IgD-negative memory B cell (primary cell): ENCODE measurements around the gene EEFSEC. TPM values are rescaled to one million over a fixed set of nuclear protein-coding genes. Genes with fewer than 3 reads are reported as not detected.
A peak's percentile ranks its signal among the peaks of the same experiment; 100 is the strongest.

Source experiments
- H3K27ac Mint-ChIP-seq, 3 donors: one replicate each; pipeline ENCODE4 v1.8.0; 2020 to 2022; ENCODE audit warnings: mild to moderate bottlenecking in 3 of 3, mixed read lengths in 3 of 3, moderate library complexity in 1 of 3
- H3K27me3 Mint-ChIP-seq: one replicate; pipeline ENCODE4 v1.8.0; 2021; ENCODE audit warnings: mixed read lengths
- H3K36me3 Mint-ChIP-seq: one replicate; pipeline ENCODE4 v1.8.0; 2020; ENCODE audit warnings: mild to moderate bottlenecking, mixed read lengths
- H3K4me1 Mint-ChIP-seq, 3 donors: one replicate each; pipeline ENCODE4 v1.8.0; 2020 to 2022; ENCODE audit warnings: mixed read lengths in 3 of 3, mild to moderate bottlenecking in 1 of 3
- H3K4me3 Mint-ChIP-seq, 4 donors: one replicate each; pipeline ENCODE4 v1.8.0; 2020 to 2022; ENCODE audit warnings: mild to moderate bottlenecking in 4 of 4, mixed read lengths in 4 of 4, moderate library complexity in 3 of 4
- H3K9me3 Mint-ChIP-seq, 3 donors: one replicate each; pipeline ENCODE4 v1.8.0; 2020 to 2021; ENCODE audit warnings: mixed read lengths in 3 of 3, mild to moderate bottlenecking in 1 of 3
- polyA plus RNA-seq: library from polyadenylated mRNA; unstranded; fragments of 300-500 nt; fragmentation: Illumina TruSeq; gene quantifications from one replicate; pipeline ENCODE4 v1.2.3, GENCODE V29; 2021

EEFSEC gene
- polyA plus RNA-seq, 1 donor from 2014 or later: 23.1 TPM

DNA sequence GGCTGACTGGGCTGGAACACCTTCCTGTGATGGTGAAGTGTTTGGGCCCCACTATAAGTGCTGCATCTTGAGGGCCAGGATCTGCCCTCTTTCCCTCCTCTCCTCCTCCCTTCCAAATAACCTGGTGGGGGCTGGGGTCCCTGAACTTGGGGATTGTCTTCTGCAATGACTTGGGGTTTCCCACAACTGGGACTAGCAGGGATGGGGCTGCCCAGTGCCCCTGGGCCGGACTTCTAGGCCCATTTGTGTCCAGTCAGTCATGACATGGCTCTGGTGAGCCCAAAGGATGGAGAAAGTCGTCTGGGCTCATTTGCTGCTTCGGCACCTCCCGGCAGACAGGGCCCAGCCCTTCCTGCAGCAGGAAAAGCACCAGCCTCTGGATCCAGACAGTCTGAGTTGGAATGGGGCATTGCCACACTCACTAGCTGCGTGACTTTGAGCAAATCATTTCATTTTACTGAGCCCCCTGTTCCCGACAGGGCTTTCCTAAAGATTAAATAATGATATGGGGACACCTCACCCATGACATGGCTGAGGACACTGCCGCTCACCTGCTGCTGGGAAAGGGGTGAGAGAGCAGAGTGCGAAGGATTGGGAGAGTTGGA is 200.2 kb downstream of the EEFSEC start:
- Mint-ChIP-seq H3K4me1 (peaks cover 3 to 5% (median 5%) of the 10 kb centered on the region in 3 donors), H3K27ac (peak overlapping the region in 1 of 3 donors; percentile 60), H3K4me3 (no peak overlapping the region), H3K36me3 (peaks cover 10% of the 10 kb centered on the region), H3K9me3 (no peaks in the 10 kb centered on the region), H3K27me3 (no peaks in the 10 kb centered on the region)

DNA sequence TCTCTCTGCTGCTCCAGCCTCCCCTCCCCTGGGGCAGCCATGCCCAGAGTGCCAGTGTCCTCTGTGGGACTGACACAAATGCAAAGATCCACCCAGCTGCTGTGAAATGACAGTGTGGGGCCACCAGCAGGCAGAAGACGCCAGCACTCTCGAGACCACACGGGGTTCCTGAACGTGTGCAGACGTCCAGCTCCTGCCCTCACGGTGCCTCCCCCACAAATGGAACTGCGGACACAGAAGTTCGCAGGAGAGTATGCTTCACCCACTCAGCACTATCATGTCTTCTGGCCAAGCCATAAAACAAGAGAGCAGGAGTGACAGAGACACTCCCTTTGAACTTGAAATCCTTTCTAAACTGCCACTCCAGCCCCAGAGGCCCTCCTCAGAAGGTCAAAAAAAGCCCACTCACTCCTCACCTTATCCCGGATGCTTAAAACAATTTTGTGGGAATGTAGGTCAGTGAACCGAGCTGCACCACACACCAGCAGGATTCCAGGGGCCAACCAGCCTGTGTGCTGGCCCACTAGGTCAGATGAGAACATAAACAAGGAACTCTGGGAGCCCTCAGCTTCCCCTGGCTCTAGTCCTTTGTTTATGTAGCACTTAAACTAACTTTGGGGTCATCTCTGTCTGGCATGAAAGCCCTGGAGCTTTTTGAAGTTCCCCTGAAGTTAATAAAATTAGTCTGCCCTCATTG is 200.9 kb downstream of the EEFSEC start:
- Mint-ChIP-seq H3K36me3 (peaks cover 10% of the 10 kb centered on the region), H3K27me3 (no peaks in the 10 kb centered on the region), H3K4me1 (peaks cover 0 to 3% (median 0%) of the 10 kb centered on the region in 3 donors), H3K9me3 (no peaks in the 10 kb centered on the region), H3K27ac (no peak overlapping the region), H3K4me3 (no peak overlapping the region)

DNA sequence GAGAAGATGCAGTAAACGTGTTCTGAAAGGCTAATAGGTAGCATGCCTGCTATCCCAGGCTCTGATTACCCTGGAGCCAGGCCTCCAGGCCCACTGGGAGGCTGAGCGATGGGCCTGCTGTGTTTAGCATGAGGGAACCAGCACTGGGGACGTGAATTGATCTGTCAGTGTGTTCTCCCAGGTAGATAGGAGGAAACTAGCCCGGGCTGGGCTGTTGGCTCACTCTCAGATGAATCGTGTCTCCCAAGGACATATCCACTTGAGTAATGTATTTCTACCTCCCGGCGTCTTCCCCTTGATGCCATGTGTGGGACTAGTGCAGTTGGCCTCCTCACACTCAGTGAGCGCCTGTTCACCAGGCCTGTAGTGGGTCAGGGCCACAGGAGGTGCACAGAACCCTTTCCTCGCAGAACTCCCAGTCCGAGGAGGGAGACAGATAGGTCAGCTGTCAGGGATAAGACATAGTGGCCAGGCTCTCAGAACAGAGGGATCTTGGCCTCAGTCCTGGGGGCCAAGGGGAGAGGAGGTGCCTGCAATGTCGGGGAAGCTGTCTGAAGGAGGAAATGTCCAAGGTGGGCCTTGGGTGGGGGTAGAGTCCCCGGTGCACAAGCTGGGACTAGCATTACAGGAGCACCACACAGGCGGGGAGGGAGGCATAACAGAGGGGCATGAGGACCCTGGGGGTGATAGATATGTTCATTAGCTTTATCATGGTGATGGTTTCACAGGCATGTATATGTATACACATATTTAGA is 201.7 kb downstream of the EEFSEC start:
- Mint-ChIP-seq H3K36me3 (peaks cover 14% of the 10 kb centered on the region), H3K27ac (no peak overlapping the region), H3K4me3 (no peak overlapping the region), H3K4me1 (peaks cover 0 to 3% (median 0%) of the 10 kb centered on the region in 3 donors), H3K27me3 (no peaks in the 10 kb centered on the region), H3K9me3 (no peaks in the 10 kb centered on the region)

DNA sequence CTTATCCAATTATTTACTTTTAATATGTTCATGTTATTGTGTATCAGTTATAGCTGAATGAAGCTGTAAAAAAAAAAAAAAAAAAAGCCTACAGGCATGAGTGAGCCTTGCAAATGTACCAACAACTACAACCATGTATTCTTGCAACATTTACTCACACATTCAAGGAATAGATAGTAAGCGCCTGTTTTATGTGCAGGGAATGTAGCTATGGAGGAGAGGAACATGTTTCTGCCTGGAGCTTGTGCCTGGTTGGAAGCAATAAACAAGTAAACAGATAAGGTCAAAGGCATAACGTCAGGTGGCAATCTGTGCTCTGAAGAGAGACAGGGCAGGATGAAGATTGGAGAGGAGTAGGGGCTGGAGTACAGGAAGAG is 202.2 kb downstream of the EEFSEC start:
- Mint-ChIP-seq H3K27me3 (no peaks in the 10 kb centered on the region), H3K9me3 (no peaks in the 10 kb centered on the region), H3K27ac (no peak overlapping the region), H3K4me1 (peaks cover 0 to 3% (median 0%) of the 10 kb centered on the region in 3 donors), H3K4me3 (no peak overlapping the region), H3K36me3 (peaks cover 14% of the 10 kb centered on the region)

DNA sequence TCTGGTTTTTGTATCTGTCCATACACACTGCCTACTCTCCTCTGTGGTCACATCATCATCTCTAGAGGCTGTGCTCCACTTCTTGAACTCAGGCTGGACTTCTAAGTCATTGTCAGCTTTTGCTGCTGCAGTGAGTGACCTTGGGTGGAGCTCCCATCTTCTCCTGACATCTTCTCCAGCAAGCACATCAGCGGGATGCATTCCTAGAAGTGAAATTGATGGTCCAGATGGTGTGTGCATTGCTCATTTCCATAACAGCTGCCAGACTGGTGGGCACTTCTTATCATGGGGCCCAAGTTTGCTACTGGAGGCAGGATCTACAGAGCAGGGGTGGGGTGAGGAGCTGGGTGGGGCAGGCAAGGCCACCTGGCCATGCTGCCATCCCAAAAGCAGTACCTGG is 203.5 kb downstream of the EEFSEC start:
- Mint-ChIP-seq H3K27me3 (no peaks in the 10 kb centered on the region), H3K4me1 (peaks cover 0 to 3% (median 0%) of the 10 kb centered on the region in 3 donors), H3K36me3 (peaks cover 9% of the 10 kb centered on the region), H3K4me3 (no peak overlapping the region), H3K9me3 (no peaks in the 10 kb centered on the region), H3K27ac (no peak overlapping the region)

DNA sequence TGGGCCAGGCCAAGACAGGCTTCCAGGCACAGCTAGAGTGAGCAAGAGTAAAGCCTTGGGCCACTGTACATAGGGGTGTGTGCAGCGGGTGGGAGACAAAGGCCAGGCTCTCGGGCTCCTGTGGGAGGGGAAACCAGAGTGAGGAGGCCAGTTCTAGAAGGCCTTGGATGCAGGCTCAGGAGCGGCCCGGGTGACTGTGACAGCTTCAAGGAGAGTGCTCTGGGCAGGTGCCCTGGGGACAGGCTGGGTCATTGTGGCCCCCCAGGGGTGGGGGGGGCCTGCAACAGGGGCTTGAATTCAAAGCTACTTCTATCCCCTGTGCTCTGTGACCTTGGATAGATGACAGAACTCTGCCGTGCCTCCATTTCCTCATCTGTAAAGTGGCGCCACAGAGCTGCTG is 204.3 kb downstream of the EEFSEC start:
- peaks cover 0 to 3% (median 0%) of the 10 kb centered on the region in 3 donors for H3K4me1 Mint-ChIP-seq
- no peak overlapping the region for H3K4me3 Mint-ChIP-seq
- no peaks in the 10 kb centered on the region for H3K9me3 Mint-ChIP-seq
- peaks cover 9% of the 10 kb centered on the region for H3K36me3 Mint-ChIP-seq
- H3K27ac Mint-ChIP-seq: peak overlapping the region in 1 of 3 donors; percentile 59
- no peaks in the 10 kb centered on the region for H3K27me3 Mint-ChIP-seq

DNA sequence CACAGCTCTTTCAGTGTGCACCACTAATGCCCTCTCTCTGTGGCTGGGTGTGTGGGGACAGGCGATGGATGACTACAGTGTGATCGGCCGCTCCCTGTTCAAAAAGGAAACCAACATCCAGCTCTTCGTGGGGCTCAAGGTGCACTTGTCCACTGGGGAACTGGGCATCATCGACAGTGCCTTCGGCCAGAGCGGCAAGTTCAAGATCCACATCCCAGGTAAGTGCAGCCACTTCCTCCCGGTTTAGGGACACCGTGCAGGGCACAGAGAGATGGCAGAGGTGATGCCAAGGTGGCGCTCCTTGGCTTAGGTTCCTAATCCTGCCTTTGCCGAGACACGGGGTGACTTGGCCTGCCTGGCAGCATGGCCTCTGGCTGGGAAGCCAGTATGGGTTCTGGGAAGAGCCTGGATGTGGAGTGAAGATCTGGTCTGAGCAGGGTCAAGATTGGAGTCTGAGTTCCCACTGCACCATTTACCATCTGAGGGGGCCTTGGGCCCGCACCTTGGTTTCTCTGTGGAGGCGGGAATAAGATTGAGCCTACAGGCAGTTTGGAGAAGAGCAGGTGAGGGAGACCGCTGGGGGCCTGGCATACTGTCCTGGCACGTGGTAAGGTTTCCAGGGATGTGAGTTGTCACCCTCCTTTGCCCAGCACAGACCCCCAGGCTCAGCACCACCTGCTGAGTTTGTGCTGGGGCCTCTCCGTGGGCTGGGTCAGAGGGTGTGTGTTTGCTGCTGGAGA is 205.0 kb downstream of the EEFSEC start:
- Mint-ChIP-seq H3K4me3 (no peak overlapping the region), H3K9me3 (no peaks in the 10 kb centered on the region), H3K27ac (peak overlapping the region in 1 of 3 donors; percentile 65), H3K4me1 (peaks cover 0 to 3% (median 0%) of the 10 kb centered on the region in 3 donors), H3K36me3 (peaks cover 9% of the 10 kb centered on the region), H3K27me3 (no peaks in the 10 kb centered on the region)

DNA sequence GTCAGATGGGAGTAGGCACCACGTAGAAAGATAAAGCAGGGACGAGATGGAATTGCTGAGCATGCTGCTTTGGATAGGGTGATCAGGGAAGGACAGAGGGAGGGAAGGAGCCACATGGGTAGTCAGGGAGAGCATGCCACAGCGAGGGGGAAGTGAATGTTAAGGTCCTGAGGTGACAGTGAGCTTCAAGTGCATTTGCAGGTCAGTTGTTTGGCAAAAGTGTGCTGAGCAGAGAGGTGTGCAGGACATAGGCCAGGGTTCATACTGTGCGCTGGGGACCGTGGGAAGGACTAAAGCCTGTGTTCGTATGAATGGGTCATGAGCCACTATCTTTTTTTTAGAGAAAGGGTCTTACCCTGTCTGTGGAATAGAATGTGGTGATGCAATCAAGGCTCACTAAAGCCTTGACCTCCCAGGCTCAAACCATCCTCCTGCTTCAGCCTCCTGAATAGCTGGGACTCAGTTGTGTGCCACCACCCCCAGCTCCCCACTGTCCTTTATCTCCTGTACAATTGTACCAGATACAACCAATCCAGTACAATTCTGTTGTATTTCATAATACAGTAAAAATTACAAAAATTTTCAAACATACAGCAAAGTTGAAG is 205.9 kb downstream of the EEFSEC start:
- peaks cover 9% of the 10 kb centered on the region for H3K36me3 Mint-ChIP-seq
- peaks cover 0 to 3% (median 0%) of the 10 kb centered on the region in 3 donors for H3K4me1 Mint-ChIP-seq
- no peaks in the 10 kb centered on the region for H3K9me3 Mint-ChIP-seq
- H3K4me3 Mint-ChIP-seq: no peak overlapping the region
- H3K27ac Mint-ChIP-seq: peak overlapping the region in 1 of 3 donors; percentile 65
- H3K27me3 Mint-ChIP-seq: no peaks in the 10 kb centered on the region

DNA sequence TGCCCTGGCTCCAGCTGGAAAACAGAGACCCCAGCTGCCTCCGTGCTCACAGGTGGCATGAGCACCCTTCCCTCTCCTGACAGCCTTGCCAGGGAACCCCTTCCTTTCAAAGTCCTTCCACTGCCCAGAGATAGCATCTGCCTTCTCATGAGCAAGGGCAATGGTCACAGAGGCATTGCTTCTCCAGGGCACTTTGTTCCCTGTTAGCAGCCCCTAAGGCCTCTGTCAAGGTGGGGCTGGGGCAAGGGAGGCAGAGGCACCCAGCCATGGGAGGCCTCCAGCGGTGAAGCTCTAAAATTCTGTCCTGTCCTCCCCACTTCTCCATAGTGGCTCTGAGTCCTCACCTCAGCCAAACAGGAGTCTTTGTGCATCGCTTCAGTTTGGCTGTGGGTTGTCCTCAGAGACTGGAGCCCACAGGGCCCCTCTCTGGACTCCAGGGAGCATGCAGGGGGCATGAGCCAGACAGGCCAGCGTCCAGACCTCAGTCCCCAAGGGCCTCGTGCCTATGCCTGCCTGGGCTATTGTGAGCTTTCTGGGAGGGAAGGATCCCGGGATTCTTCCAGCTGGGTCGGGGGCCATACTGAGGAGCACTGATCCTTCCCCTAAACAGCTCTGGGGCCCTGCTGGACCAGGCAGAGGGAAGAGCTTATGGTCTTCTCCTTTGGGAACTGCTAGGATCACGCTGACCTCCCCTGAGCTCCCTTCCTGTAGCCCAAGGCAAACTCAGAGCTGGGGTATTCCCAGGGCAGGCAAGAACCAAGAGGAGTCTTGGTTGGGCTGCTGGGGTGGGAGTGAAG is 206.8 kb downstream of the EEFSEC start:
- H3K27ac Mint-ChIP-seq: no peak overlapping the region
- peaks cover 0 to 3% (median 0%) of the 10 kb centered on the region in 3 donors for H3K4me1 Mint-ChIP-seq
- no peaks in the 10 kb centered on the region for H3K9me3 Mint-ChIP-seq
- H3K36me3 Mint-ChIP-seq: peaks cover 9% of the 10 kb centered on the region
- no peaks in the 10 kb centered on the region for H3K27me3 Mint-ChIP-seq
- H3K4me3 Mint-ChIP-seq: no peak overlapping the region

DNA sequence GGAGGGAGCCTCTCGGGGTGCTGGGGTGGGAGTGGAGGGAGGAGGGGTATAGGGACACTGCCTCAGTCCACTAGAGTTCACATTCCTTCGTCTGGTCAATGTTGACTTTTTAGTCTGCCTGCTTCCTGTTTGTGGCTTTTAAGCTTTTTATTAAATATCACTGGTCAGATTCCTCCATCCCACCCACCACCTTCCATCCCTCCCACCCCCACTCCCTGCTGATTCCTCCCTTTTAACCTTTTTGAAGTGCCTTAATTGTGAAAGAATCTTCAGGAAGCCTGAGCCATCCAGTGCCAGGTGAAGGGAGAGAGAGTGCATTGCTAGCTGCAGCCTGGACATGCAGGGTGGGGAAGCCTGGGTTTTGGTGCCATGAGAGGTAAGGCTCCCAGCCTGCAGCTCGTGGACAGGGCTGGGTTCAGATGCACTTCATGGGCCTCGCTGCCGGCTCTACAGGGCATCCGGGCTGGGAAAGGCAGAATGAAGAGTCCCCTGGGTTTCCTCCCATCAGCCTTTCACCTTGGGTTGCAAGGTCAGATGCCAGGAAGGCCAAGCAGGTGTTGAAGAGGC is 207.5 kb downstream of the EEFSEC start:
- no peaks in the 10 kb centered on the region for H3K27me3 Mint-ChIP-seq
- peaks cover 0 to 3% (median 0%) of the 10 kb centered on the region in 3 donors for H3K4me1 Mint-ChIP-seq
- no peak overlapping the region for H3K27ac Mint-ChIP-seq
- H3K4me3 Mint-ChIP-seq: no peak overlapping the region
- H3K36me3 Mint-ChIP-seq: peaks cover 9% of the 10 kb centered on the region
- no peaks in the 10 kb centered on the region for H3K9me3 Mint-ChIP-seq

DNA sequence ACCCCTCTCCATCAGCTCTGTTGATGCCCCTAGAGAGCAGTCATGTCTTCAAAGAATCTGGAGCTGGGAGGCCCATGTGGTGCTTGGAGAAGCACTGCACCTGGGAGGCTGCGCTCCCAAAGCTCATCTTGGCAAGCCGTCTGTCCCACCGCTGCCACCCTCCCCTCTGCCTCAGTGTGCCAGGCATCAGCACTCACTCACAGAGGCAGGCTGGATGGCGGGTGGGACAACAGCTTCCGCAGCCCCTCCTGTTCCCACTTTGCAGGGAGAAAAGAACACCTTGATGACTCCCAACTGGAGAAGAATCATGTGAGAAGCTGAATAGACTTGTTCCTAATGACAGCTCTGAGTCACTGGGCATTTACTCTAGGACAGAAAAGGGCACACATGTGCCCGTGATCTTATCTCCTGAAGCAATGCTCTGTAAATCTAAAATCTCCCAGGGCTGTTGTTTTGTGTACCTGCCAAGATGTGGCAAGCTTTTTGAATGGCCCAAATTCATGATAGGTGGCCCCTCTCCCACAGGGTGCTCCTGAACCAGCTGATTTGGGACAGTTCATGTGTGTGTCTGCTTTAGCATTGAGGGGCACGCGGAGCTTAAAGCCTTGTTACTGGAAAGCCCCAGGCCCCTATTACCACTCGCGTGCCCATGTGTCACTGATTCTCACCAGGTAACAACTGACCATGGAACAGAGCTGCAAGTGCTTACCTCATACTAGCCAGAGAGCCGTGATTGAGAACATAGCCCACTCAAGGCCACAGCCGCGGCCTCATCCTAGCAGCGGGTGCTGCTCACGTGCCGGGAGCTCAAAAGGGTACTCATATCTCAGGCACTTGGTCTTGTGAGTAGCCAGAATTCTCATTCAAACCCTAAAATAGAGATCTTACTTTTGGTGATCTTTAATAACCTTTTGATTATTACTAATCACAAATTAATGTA is 209.0 kb downstream of the EEFSEC start:
- H3K27ac Mint-ChIP-seq: peak overlapping the region in 1 of 3 donors; percentile 6
- no peaks in the 10 kb centered on the region for H3K4me1 Mint-ChIP-seq
- no peaks in the 10 kb centered on the region for H3K9me3 Mint-ChIP-seq
- H3K36me3 Mint-ChIP-seq: peaks cover 4% of the 10 kb centered on the region
- no peaks in the 10 kb centered on the region for H3K27me3 Mint-ChIP-seq
- no peak overlapping the region for H3K4me3 Mint-ChIP-seq

DNA sequence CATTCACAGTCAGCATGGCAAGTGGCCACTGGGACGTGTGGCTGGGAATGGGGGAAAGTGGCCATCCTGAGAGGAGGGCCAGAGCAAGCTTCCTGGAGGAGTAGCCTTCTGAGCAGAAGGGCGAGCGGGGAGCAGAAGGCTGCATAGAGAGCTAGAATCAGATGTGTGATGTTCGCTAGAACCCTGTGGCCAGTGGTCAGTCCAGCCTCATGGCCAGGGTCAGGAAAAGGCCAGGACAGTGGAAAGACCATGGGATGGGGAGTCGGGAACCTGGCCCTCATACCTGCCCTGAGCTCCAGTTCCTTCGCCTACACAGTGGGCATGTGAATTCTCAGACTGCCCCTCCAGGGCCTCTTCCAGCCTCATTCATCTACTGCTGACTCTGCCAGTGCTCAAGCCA is 211.0 kb downstream of the EEFSEC start:
- no peak overlapping the region for H3K27ac Mint-ChIP-seq
- no peaks in the 10 kb centered on the region for H3K9me3 Mint-ChIP-seq
- H3K4me1 Mint-ChIP-seq: peaks cover 0 to 6% (median under 1%) of the 10 kb centered on the region in 3 donors
- peaks cover 4% of the 10 kb centered on the region for H3K36me3 Mint-ChIP-seq
- H3K4me3 Mint-ChIP-seq: no peak overlapping the region
- no peaks in the 10 kb centered on the region for H3K27me3 Mint-ChIP-seq

DNA sequence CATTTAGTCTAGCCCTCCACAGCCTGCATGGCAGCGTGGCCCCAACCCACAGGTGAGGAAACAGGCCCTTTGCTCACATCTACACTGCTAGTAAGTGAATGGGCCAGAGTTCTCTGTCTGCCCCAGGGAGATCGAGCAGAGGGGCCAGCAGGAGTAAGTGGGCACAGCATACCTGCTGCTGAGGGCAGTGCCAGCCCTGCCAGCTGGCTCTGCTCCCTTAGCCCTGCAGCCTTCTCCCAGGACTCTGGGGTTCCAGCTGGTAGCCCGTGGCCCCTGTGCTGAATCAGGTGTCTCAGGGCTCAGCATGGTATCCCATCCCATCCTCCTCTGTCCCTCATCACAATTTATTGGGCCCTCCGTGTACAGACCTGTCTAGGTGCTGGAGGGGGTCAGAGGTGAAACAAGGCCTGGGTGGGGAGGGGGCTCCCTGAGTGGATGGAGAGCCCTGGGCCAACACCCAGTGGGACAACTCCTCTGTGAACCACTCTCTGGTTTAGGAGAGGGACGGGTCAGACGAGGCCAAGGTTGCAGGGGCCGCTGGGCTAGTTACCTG is 211.6 kb downstream of the EEFSEC start:
- no peaks in the 10 kb centered on the region for H3K27me3 Mint-ChIP-seq
- H3K36me3 Mint-ChIP-seq: no peaks in the 10 kb centered on the region
- H3K27ac Mint-ChIP-seq: no peak overlapping the region
- peaks cover 0 to 12% (median 6%) of the 10 kb centered on the region in 3 donors for H3K4me1 Mint-ChIP-seq
- H3K4me3 Mint-ChIP-seq: no peak overlapping the region
- H3K9me3 Mint-ChIP-seq: no peaks in the 10 kb centered on the region
